HG03469 (cell line): Measurements from ENCODE around the gene TUBB1.
A peak's percentile ranks its signal among the peaks of the same experiment; 100 is the strongest.
"Not testable (repeated sequence)": the region's sequence is repeated elsewhere in the genome, so short reads cannot be mapped to it uniquely, and the experiment has no call there.

Experiments
- ATAC-seq: cut with Tn5 transposase; IDR thresholded peaks from one replicate; pipeline ENCODE4 v1.9.1; 2021; ENCODE audit warnings: mild to moderate bottlenecking, moderate library complexity, moderate number of reproducible peaks; ENCODE audit not compliant: unreplicated experiment

The TUBB1 gene

DNA sequence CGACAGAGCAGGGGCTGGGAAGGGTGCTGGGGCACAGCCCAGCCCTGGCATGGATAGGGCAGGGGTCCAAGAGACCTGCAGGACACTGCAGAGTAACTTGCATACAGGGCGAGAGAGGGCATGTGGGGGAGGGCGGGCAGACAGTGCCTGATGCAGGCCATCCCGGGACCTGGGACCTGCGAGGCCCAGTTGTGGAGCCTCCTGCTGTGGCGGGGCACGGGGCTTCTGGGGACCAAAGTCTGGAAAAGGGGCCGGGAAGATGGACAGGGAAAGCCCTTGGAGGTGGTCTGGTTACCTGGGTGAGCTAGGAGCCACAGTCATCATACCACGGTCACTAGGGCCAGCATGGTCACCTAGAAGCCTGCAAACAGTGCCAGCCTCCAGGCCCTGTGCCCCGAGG, 412 bp upstream of the TUBB1 start:
- ATAC-seq = no peak

DNA sequence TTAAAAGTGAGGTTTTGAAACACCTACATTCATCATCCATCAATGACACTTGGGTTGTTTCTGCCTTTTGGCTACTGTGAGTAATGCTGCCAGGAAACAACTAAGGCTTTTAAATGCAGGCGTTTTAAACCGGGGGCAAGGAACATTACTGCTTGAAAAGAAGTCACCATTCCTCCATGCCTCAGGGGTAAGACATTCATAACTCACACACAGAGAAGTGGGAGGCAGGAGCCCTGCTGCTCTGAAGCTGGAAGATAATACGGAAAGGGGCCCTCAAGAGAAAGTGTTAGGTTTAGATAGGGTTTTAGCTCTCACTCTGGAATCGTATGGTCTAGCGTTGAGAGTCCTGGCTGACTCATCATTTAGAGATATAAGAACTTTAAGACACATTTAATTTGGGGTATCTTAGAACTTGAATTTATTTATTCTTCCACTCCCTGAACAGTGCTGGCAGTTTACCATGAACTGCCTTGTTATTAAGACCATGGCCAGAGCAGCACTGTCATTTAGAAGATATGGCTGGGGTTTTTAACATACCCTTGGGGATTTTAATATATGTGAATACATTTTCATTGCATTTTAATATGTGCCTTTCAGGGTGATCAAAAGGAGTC, 1.8 kb downstream of the TUBB1 start:
- ATAC-seq = no peak

GRCh38 chr20:59022754-59023153, 3.5 kb downstream of the TUBB1 start:
- no peak for ATAC-seq

GRCh38 chr20:59023616-59024015, 4.4 kb downstream of the TUBB1 start:
- no peak for ATAC-seq

GRCh38 chr20:59024111-59024530, 4.9 kb downstream of the TUBB1 start:
- ATAC-seq = no peak

GRCh38 chr20:59025086-59025485, 5.9 kb downstream of the TUBB1 start:
- ATAC-seq = no peak

DNA sequence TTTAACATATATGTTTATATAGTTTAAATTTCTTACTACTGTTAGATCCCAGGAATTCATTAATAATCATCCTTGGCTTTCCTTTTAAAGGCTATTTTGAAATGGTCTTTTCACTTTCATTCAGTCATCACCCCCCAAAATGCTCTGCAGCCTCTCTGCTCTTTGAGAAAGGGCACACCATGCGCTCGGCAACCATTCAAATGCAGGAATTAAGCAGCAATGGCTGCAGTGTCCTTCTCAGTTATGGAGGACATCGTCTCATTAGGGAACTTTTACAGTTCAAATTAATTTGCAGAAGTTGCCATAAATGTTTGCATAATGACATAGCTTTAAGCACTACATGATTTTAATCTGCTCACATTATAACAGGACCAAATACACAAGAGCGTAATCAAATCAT, 6.3 kb downstream of the TUBB1 start:
- no peak for ATAC-seq

- no peak for ATAC-seq
These were observed 7.9 kb downstream of the TUBB1 start for GRCh38 chr20:59026904-59027740.

GRCh38 chr20:59027741-59028320, 8.6 kb downstream of the TUBB1 start:
- no peak for ATAC-seq

DNA sequence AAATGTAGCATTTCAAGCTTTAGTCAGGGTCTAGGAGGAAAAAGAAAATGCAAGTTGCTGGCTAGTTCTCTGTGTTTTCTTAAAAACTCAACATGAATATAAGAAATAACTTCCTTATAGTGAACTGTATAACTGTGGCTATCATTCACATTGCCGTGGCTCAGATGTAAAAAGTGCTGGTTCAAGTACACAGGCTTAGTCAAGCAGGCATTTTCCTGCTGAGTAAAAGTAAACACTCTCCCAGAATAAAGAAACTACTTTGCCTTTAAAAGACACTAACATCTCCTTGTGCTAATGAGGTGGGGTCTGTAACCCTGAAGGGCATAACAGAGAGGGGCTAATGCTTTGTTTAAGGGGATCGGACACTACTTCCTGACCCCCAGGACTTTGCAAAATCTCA, 9.6 kb downstream of the TUBB1 start:
- ATAC-seq = no peak

- ATAC-seq = no peak
These were observed 11.8 kb downstream of the TUBB1 start for GRCh38 chr20:59030911-59031563.

- no peak for ATAC-seq
These were observed 12.4 kb downstream of the TUBB1 start for GRCh38 chr20:59031564-59032022.

- peak; percentile 72 for ATAC-seq
These were observed 12.9 kb downstream of the TUBB1 start, which contains the start of gene ATP5F1E for GRCh38 chr20:59032023-59032712. Gene ATP5F1E, minus strand, starts transcription at chr20:59032335. Its CDS starts 84 bp downstream, at chr20:59032251.

DNA sequence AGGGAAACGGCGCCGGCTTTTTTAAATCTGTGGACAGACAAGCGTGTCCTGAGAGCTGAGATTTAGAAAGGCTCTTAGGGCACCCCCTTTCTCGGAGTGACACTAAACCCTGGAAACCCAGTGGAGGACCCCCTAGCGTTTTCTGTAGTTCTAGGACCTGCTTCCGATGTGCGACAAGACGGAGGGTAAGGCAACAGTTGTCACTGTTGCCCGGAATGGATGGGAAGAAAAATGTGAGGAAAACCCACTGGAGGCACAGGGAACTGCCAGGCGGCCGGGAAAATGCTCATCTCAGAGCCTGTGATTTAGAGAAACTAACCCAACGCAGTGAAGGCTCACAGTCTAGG, 13.5 kb downstream of the TUBB1 start:
- no peak for ATAC-seq

GRCh38 chr20:59033093-59033492, 13.9 kb downstream of the TUBB1 start:
- no peak for ATAC-seq

- no peak for ATAC-seq
These were observed 14.5 kb downstream of the TUBB1 start for GRCh38 chr20:59033616-59034165.

DNA sequence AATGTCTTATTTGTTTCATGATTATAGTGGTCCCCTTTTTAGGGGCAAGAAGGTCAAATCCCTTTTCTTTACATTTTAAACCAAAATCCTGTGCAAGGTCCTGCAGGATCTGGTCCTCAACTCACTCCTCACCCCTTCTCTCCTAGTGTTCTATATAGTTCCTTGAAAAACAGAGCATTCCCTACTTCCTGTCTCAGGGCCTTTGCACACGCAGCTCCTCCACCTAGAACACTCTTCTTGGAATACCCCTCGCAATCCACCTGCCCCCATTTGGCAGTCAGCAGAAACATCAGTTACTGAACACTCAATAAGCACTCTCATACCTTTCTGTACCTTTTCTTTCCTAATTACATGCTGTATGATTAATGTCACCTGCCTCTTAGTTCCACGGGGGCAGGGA, 16.2 kb downstream of the TUBB1 start:
- ATAC-seq = no peak

- ATAC-seq = no peak
These were observed 18.2 kb downstream of the TUBB1 start for GRCh38 chr20:59037386-59037785.

GRCh38 chr20:59039233-59039632, 20.0 kb downstream of the TUBB1 start:
- ATAC-seq = no peak

GRCh38 chr20:59040667-59041066, 21.4 kb downstream of the TUBB1 start:
- ATAC-seq = no peak

DNA sequence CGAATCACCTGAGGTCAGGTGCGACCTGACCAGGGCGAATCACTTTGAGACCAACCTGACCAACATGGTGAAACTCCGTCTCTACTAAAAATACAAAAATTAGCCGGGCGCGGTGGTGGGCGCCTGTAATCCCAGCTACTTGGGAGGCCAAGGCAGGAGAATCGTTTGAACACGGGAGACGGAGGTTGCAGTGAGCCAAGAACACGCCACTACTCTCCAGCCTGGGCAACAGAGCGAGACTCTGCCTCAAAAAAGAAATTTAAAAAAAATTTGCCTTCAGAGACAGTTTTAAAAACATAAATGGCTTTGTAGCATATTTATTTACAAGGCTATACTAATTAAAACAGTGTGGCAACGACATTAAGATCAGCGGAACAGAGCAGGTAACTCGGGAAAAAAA, 22.3 kb downstream of the TUBB1 start:
- ATAC-seq = not testable (repeated sequence)
